Measurements from ENCODE around the gene LRP6. TPM values are rescaled to one million over a fixed set of nuclear protein-coding genes. Genes with fewer than 3 reads are reported as not detected.
"Not testable (repeated sequence)": the region's sequence is repeated elsewhere in the genome, so short reads cannot be mapped to it uniquely, and the experiment has no call there.

The LRP6 gene
- total RNA-seq, 2 donors from 2014 or later = 23.0 to 34.7 TPM

DNA sequence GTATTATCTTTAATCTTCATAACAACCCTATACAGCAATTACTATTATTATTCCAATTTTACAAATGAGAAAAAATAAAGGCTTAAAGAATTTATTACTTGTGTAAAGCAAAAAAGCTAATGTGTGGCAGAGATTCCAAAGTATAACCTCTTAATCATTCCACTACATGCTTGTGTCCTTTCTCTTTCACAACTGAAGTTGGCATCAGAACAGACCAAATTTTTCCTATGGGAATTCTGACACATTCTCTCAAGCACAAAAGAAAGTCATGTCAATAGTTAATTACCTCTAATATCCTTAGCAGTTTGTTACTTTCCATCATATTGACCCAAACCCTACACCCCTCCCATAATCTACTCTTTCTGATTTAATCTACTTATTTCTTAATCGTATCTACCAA lies 109.4 kb downstream of the LRP6 start:
- Histone ChIP-seq H3K9me3 (no peaks in the 10 kb centered on the region), H3K27me3 (replicated peaks; ENCODE audit: insufficient read depth) (no peaks in the 10 kb centered on the region), H3K4me1 (replicated peaks) (peaks cover 4% of the 10 kb centered on the region), H3K27ac (no peak overlapping the region), H3K4me3 (no peak overlapping the region), H3K36me3 (no peaks in the 10 kb centered on the region)
- no peak for TF ChIP-seq CTCF (IDR thresholded peaks at IDR 0.05)
- TF ChIP-seq POLR2AphosphoS5 (IDR thresholded peaks at IDR 0.05) = no peak
- no peak for TF ChIP-seq POLR2A (IDR thresholded peaks at IDR 0.05)
- intact Hi-C loops (cut with DNase I) = no loop called here
- no peak for DNase-seq (ENCODE audit: low spot score)
- 88% methylated on average over 1 of the region's 1 CpG for WGBS

DNA sequence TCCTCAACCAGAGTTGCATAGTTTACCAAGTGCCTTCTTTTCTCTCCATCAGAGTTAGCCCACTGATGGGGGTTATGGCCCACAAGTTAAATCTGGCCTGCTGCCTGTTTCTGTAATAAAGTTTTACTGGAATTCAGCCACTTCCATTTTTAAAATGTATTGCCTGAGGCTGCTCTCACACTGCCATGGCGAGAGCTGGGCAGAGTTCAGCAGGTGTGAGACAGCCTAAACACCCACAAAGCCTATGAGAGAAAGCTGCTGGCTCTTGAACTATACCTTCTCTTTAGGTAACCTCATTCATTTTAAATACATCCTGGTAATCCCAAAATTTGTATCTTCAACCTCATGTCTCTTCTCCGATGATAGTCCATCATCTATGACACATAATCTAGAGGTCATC lies 110.0 kb downstream of the LRP6 start:
- Histone ChIP-seq H3K9me3 (no peaks in the 10 kb centered on the region), H3K27me3 (replicated peaks; ENCODE audit: insufficient read depth) (no peaks in the 10 kb centered on the region), H3K4me3 (no peak overlapping the region), H3K36me3 (no peaks in the 10 kb centered on the region), H3K4me1 (replicated peaks) (peaks cover 4% of the 10 kb centered on the region), H3K27ac (no peak overlapping the region)
- DNase-seq (ENCODE audit: low spot score) = no peak
- intact Hi-C loops (cut with DNase I) = no loop called here
- TF ChIP-seq POLR2A (IDR thresholded peaks at IDR 0.05) (no peak), POLR2AphosphoS5 (IDR thresholded peaks at IDR 0.05) (no peak), CTCF (IDR thresholded peaks at IDR 0.05) (no peak)
- 83% methylated on average over 2 of the region's 2 CpGs for WGBS

- intact Hi-C loops (cut with DNase I) = no loop called here
- TF ChIP-seq CTCF (IDR thresholded peaks at IDR 0.05) (no peak), POLR2A (IDR thresholded peaks at IDR 0.05) (no peak), POLR2AphosphoS5 (IDR thresholded peaks at IDR 0.05) (no peak)
- peaks cover 4% of the 10 kb centered on the region for H3K4me1 ChIP-seq (replicated peaks)
Measured at GRCh38 chr12:12156116-12156515, 110.7 kb downstream of the LRP6 start.

GRCh38 chr12:12153596-12153995 lies 113.2 kb downstream of the LRP6 start:
- intact Hi-C loops (cut with DNase I) = no loop called here
- Histone ChIP-seq H3K4me1 (replicated peaks) (no peaks in the 10 kb centered on the region), H3K27me3 (replicated peaks; ENCODE audit: insufficient read depth) (no peaks in the 10 kb centered on the region), H3K4me3 (no peak overlapping the region), H3K9me3 (no peaks in the 10 kb centered on the region), H3K36me3 (no peaks in the 10 kb centered on the region), H3K27ac (no peak overlapping the region)
- no peak for DNase-seq (ENCODE audit: low spot score)
- WGBS = 87% methylated on average over 3 of the region's 3 CpGs
- no peak for TF ChIP-seq POLR2AphosphoS5 (IDR thresholded peaks at IDR 0.05)
- TF ChIP-seq POLR2A (IDR thresholded peaks at IDR 0.05) = no peak
- no peak for TF ChIP-seq CTCF (IDR thresholded peaks at IDR 0.05)

More at GRCh38 chr12:12156116-12156515, 110.7 kb downstream of the LRP6 start:
- H3K27me3 ChIP-seq (replicated peaks; ENCODE audit: insufficient read depth) = no peaks in the 10 kb centered on the region
- 89% methylated on average over 6 of the region's 6 CpGs for WGBS
- no peaks in the 10 kb centered on the region for H3K9me3 ChIP-seq
- DNase-seq (ENCODE audit: low spot score) = no peak
- no peak overlapping the region for H3K4me3 ChIP-seq
- H3K36me3 ChIP-seq = no peaks in the 10 kb centered on the region
- H3K27ac ChIP-seq = no peak overlapping the region

DNA sequence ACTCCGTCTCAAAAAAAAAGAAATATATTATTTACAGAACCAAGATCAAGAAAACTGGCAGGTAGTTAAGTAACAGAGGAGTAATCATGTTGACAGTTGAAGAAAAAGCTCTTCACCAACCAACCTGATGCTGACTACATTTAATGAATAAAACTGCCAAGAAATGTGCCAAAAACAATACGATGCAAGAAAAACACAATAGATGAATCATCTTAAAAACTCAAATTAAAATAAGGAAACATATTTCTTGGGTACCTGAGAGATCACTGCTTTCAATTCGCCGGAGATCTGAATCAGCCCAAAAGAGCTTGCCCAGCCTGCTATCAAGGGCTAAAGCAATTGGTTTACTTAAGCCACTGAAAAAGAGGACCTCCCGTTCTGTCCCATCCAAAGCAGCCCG lies 119.7 kb downstream of the LRP6 start:
- intact Hi-C loops (cut with DNase I) = no loop called here
- Histone ChIP-seq H3K27me3 (replicated peaks; ENCODE audit: insufficient read depth) (no peaks in the 10 kb centered on the region), H3K4me1 (replicated peaks) (no peaks in the 10 kb centered on the region), H3K9me3 (no peaks in the 10 kb centered on the region), H3K36me3 (no peaks in the 10 kb centered on the region), H3K27ac (no peak overlapping the region), H3K4me3 (no peak overlapping the region)
- TF ChIP-seq POLR2AphosphoS5 (IDR thresholded peaks at IDR 0.05) (no peak), CTCF (IDR thresholded peaks at IDR 0.05) (no peak), POLR2A (IDR thresholded peaks at IDR 0.05) (no peak)
- WGBS = 78% methylated on average over 6 of the region's 6 CpGs
- no peak for DNase-seq (ENCODE audit: low spot score)

DNA sequence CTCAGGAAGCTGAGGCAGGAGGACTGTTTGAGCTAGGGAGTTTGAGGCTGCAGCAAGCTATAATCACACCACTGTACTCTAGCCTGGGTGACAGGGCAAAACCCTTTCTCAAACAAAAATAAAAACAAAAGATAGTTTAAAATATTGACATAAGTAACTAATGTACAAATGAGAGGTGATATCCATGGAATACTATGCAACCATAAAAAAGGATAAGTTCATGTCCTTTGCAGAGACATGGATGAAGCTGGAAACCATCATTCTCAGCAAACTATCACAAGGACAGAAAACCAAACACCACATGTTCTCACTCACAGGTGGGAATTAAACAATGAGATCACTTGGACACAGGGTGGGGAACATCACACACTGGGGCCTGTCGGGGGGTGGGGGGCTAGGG lies 122.3 kb downstream of the LRP6 start:
- H3K36me3 ChIP-seq; H3K9me3 ChIP-seq; H3K27ac ChIP-seq; H3K4me1 ChIP-seq (replicated peaks); H3K27me3 ChIP-seq (replicated peaks; ENCODE audit: insufficient read depth); intact Hi-C loops (cut with DNase I); H3K4me3 ChIP-seq; DNase-seq (ENCODE audit: low spot score): not testable (repeated sequence)
- 47% methylated on average over 1 of the region's 1 CpG for WGBS

All from prostate gland (tissue), 2 donors.